Activated naive CD8-positive, alpha-beta T cell treated with anti-CD3 and anti-CD28 coated beads, Interleukin-2, amount 50 U/mL, for 24 hours (primary cell): ENCODE data around the gene ZNF274.
A peak's percentile ranks its signal among the peaks of the same experiment; 100 is the strongest.

Experiments
- ATAC-seq: fragments of 150-1000 bp; cut with Tn5 transposase; one replicate; pipeline ENCODE4 v1.10.0; 2021
- DNase-seq: peaks from one replicate; pipeline ENCODE4 v3.0.0; 2021
- H3K27ac Mint-ChIP-seq: one replicate; pipeline ENCODE4 v1.8.0; 2021; ENCODE audit warnings: mild to moderate bottlenecking, mixed read lengths
- H3K27me3 Mint-ChIP-seq: one replicate; pipeline ENCODE4 v1.8.0; 2021; ENCODE audit warnings: mixed read lengths
- H3K36me3 Mint-ChIP-seq: one replicate; pipeline ENCODE4 v1.8.0; 2021; ENCODE audit warnings: low read depth, mixed read lengths
- H3K4me1 Mint-ChIP-seq: one replicate; pipeline ENCODE4 v1.8.0; 2021; ENCODE audit warnings: mixed read lengths
- H3K4me3 Mint-ChIP-seq: one replicate; pipeline ENCODE4 v1.8.0; 2021; ENCODE audit warnings: mild to moderate bottlenecking, moderate library complexity, mixed read lengths
- H3K9me3 Mint-ChIP-seq: one replicate; pipeline ENCODE4 v1.8.0; 2021; ENCODE audit warnings: mixed read lengths

The ZNF274 gene

GRCh38 chr19:58182577-58182988 is 278 bp upstream of the ZNF274 start:
- Mint-ChIP-seq H3K36me3 (peaks cover 69% of the 10 kb centered on the region), H3K4me1 (peaks cover 22% of the 10 kb centered on the region), H3K9me3 (peaks cover 43% of the 10 kb centered on the region), H3K27ac (peak overlapping the region; percentile 98), H3K4me3 (peak overlapping the region; percentile 90), H3K27me3 (no peaks in the 10 kb centered on the region)
- DNase-seq (peak; percentile 89), ATAC-seq (no peak)

- H3K4me3 Mint-ChIP-seq, result peak overlapping the region; percentile 90
- H3K36me3 Mint-ChIP-seq, result peaks cover 74% of the 10 kb centered on the region
- DNase-seq (no peak), ATAC-seq (no peak)
- H3K9me3 Mint-ChIP-seq, result peaks cover 34% of the 10 kb centered on the region
- peak overlapping the region; percentile 98 for H3K27ac Mint-ChIP-seq
- peaks cover 22% of the 10 kb centered on the region for H3K4me1 Mint-ChIP-seq
- no peaks in the 10 kb centered on the region for H3K27me3 Mint-ChIP-seq
Observed at GRCh38 chr19:58183817-58184215, 955 bp downstream of the ZNF274 start.

GRCh38 chr19:58196901-58197616 is 14.2 kb downstream of the ZNF274 start:
- DNase-seq (no peak), ATAC-seq (no peak)
- no peaks in the 10 kb centered on the region for H3K4me1 Mint-ChIP-seq
- H3K4me3 Mint-ChIP-seq, result no peak overlapping the region
- H3K36me3 Mint-ChIP-seq, result peaks cover 95% of the 10 kb centered on the region
- H3K27me3 Mint-ChIP-seq, result no peaks in the 10 kb centered on the region
- H3K9me3 Mint-ChIP-seq, result peaks cover 58% of the 10 kb centered on the region
- no peak overlapping the region for H3K27ac Mint-ChIP-seq

- Mint-ChIP-seq H3K4me1 (no peaks in the 10 kb centered on the region), H3K9me3 (peaks cover 57% of the 10 kb centered on the region), H3K4me3 (no peak overlapping the region), H3K27me3 (no peaks in the 10 kb centered on the region), H3K27ac (no peak overlapping the region), H3K36me3 (peaks cover 94% of the 10 kb centered on the region)
- DNase-seq (no peak), ATAC-seq (no peak)
Observed at GRCh38 chr19:58203814-58204475, 21.1 kb downstream of the ZNF274 start.

GRCh38 chr19:58204566-58204965 is 21.7 kb downstream of the ZNF274 start:
- Mint-ChIP-seq H3K4me3 (no peak overlapping the region), H3K4me1 (no peaks in the 10 kb centered on the region), H3K9me3 (peaks cover 63% of the 10 kb centered on the region), H3K36me3 (peaks cover 94% of the 10 kb centered on the region), H3K27ac (no peak overlapping the region), H3K27me3 (no peaks in the 10 kb centered on the region)
- DNase-seq (no peak), ATAC-seq (no peak)

GRCh38 chr19:58209577-58209976 is 26.7 kb downstream of the ZNF274 start:
- no peak overlapping the region for H3K27ac Mint-ChIP-seq

GRCh38 chr19:58212336-58213074 is 29.6 kb downstream of the ZNF274 start:
- peaks cover 73% of the 10 kb centered on the region for H3K36me3 Mint-ChIP-seq
- peaks cover 75% of the 10 kb centered on the region for H3K9me3 Mint-ChIP-seq
- ATAC-seq (no peak), DNase-seq (no peak)
- H3K27ac Mint-ChIP-seq, result no peak overlapping the region
- H3K27me3 Mint-ChIP-seq, result no peaks in the 10 kb centered on the region
- no peak overlapping the region for H3K4me3 Mint-ChIP-seq
- no peaks in the 10 kb centered on the region for H3K4me1 Mint-ChIP-seq

More at GRCh38 chr19:58209577-58209976, 26.7 kb downstream of the ZNF274 start:
- DNase-seq (no peak), ATAC-seq (no peak)
- H3K9me3 Mint-ChIP-seq, result peaks cover 85% of the 10 kb centered on the region
- no peaks in the 10 kb centered on the region for H3K27me3 Mint-ChIP-seq
- H3K4me1 Mint-ChIP-seq, result no peaks in the 10 kb centered on the region
- peaks cover 97% of the 10 kb centered on the region for H3K36me3 Mint-ChIP-seq
- no peak overlapping the region for H3K4me3 Mint-ChIP-seq

GRCh38 chr19:58213075-58213369 is 30.2 kb downstream of the ZNF274 start:
- H3K9me3 Mint-ChIP-seq, result peaks cover 75% of the 10 kb centered on the region
- H3K36me3 Mint-ChIP-seq, result peaks cover 67% of the 10 kb centered on the region
- no peak overlapping the region for H3K27ac Mint-ChIP-seq
- H3K27me3 Mint-ChIP-seq, result no peaks in the 10 kb centered on the region
- no peak for ATAC-seq
- H3K4me1 Mint-ChIP-seq, result no peaks in the 10 kb centered on the region
- no peak overlapping the region for H3K4me3 Mint-ChIP-seq
- no peak for DNase-seq

- H3K9me3 Mint-ChIP-seq, result peaks cover 52% of the 10 kb centered on the region
- H3K36me3 Mint-ChIP-seq, result peaks cover 33% of the 10 kb centered on the region
- ATAC-seq (no peak), DNase-seq (no peak)
- no peak overlapping the region for H3K4me3 Mint-ChIP-seq
- H3K27ac Mint-ChIP-seq, result no peak overlapping the region
- H3K27me3 Mint-ChIP-seq, result no peaks in the 10 kb centered on the region
- H3K4me1 Mint-ChIP-seq, result no peaks in the 10 kb centered on the region
Observed at GRCh38 chr19:58217069-58217481, 34.2 kb downstream of the ZNF274 start.

- H3K4me1 Mint-ChIP-seq, result no peaks in the 10 kb centered on the region
- DNase-seq (no peak), ATAC-seq (no peak)
- no peak overlapping the region for H3K27ac Mint-ChIP-seq
- peaks cover 52% of the 10 kb centered on the region for H3K9me3 Mint-ChIP-seq
- peaks cover 2% of the 10 kb centered on the region for H3K27me3 Mint-ChIP-seq
- H3K4me3 Mint-ChIP-seq, result no peak overlapping the region
- peaks cover 30% of the 10 kb centered on the region for H3K36me3 Mint-ChIP-seq
Observed at GRCh38 chr19:58217607-58218391, 34.9 kb downstream of the ZNF274 start.

GRCh38 chr19:58218899-58219298 is 36.0 kb downstream of the ZNF274 start:
- Mint-ChIP-seq H3K36me3 (peaks cover 19% of the 10 kb centered on the region), H3K27ac (no peak overlapping the region), H3K4me3 (no peak overlapping the region), H3K27me3 (peaks cover 2% of the 10 kb centered on the region), H3K9me3 (peaks cover 45% of the 10 kb centered on the region), H3K4me1 (no peaks in the 10 kb centered on the region)
- peak; percentile 29 for DNase-seq
- ATAC-seq, result peak; percentile 28

GRCh38 chr19:58227964-58228584 is 45.2 kb downstream of the ZNF274 start:
- Mint-ChIP-seq H3K27me3 (no peaks in the 10 kb centered on the region), H3K27ac (peak overlapping the region; percentile 85), H3K36me3 (peaks cover 49% of the 10 kb centered on the region), H3K4me1 (peaks cover 30% of the 10 kb centered on the region), H3K4me3 (peak overlapping the region; percentile 86), H3K9me3 (peaks cover 48% of the 10 kb centered on the region)
- ATAC-seq (no peak), DNase-seq (peak; percentile 5)

- ATAC-seq (peak; percentile 91), DNase-seq (peak; percentile 81)
- peak within 1 kb of the TSS; percentile 85 for H3K27ac Mint-ChIP-seq
- H3K9me3 Mint-ChIP-seq, result peaks cover 54% of the 10 kb centered on the region
- H3K4me3 Mint-ChIP-seq, result peak within 1 kb of the TSS; percentile 86
- H3K27me3 Mint-ChIP-seq, result no peaks in the 10 kb centered on the region
- H3K36me3 Mint-ChIP-seq, result peaks cover 56% of the 10 kb centered on the region
- H3K4me1 Mint-ChIP-seq, result peaks cover 30% of the 10 kb centered on the region
Observed at GRCh38 chr19:58228585-58229254, 45.9 kb downstream of the ZNF274 start, which contains the start of gene ZNF544. ZNF544 (plus strand) TSS chr19:58228914; CDS start chr19:58244024, 15,110 bp downstream.
